NCI-H1092 (cell line): ENCODE measurements around the gene CLDN12.
"Not testable (repeated sequence)": the region's sequence is repeated elsewhere in the genome, so short reads cannot be mapped to it uniquely, and the experiment has no call there.

Source experiments
- DNase-seq: peaks from one replicate; lab custom pipeline; 2025; lab: John Stamatoyannopoulos, UW

The CLDN12 gene

DNA sequence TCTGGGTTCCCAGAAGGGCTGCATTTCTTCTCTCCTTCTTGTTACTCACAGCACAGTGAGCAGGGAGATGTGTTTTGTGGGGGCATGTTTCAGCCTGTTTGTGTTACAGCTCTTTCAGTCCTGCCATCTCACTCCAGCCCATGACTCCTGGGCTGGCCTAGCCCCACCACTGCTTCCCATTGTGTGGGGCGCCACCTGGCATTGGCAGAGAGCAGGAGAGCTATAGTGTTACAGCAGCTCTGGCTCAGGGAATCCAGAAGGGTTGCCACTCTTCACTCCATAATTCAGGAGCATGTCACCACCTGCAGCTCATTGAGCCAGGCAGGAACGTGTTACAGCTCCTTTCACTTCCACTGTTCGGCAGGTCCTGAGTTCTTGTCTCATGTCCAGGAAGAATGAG, 30.0 kb downstream of the CLDN12 start:
- no peak for DNase-seq

DNA sequence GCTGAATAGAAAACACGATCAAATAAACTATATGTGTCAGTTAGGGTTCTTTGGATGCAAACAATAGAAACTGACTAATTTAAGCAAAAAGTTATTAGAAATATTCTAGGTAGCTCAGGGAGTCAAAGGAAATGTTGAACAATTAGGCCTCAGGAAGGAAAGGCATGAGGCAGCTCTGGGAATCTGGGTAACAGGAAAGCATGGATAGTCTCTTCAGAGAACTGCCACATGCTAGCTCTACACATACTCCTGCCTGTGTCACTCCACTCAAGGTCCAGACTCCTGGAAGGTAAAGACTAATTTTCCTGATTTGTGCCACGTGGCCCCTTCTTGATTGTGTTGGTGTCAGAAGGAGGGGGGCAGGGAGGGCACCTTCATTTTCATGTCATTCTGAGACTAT, 42.4 kb downstream of the CLDN12 start:
- DNase-seq: no peak

DNA sequence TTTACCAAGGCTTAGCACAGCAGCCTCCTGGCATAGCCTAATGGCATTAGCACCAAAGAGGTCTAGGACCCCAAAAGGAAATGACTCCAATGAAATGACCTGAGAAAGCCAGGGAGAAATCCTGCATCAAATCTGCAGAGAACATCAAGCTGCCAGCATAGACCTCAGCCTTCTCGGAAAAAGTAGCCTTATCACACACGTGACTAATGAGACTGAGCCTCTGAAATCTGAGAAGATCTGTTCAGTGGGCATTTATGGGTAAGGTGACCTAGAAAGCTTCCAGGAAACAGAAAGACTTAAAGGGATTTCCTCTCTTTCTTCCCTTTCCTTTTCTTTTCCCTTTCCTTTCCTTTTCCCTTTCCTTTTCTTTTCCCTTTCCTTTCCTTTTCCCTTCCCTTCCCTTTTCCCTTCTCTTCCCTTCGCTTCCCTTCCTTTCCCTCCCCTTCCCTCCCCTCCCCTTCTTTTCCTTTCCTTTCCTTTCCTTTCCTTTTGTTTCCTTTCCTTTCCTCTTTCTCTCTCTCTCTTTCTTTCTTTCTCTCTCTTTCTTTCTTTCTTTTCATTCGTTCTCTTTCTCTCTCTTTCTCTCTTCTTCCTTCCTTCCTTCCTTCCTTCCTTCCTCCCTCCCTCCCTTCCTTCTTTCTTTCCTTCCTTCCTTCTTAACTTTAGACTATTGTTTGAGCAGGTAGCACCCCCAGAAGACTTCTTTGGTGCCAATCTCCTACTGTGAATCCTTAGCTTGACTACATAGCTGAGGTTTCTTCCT, 43.1 kb downstream of the CLDN12 start:
- no peak for DNase-seq

DNA sequence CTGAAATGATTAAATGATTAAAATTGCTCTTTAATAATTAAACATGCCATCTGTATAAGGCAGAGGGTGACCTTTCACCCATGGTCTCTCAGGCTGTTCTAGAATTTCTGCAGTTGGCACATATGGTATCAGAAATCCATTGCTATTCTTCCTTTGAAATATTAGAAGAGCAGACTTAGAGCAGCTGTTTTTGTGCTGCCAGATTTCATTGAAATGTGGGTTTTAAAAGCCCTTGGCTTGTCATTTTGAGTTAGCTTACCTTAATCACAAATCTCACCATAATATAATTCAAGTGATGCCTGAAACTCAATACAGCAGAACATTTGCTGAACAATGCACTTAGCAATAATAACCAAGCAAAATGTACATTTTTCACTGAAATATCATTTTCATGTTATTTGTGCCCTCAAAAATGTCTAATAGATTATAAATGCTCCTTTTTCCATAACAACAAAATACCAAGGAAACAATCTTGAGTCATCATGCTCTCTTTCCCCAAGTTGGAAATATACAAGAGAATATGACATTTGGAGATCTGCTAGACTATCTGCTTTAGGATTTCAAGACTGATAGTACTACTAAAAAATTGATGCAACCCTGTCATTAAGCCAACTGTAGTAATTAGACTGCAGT, 50.1 kb downstream of the CLDN12 start:
- no peak for DNase-seq

DNA sequence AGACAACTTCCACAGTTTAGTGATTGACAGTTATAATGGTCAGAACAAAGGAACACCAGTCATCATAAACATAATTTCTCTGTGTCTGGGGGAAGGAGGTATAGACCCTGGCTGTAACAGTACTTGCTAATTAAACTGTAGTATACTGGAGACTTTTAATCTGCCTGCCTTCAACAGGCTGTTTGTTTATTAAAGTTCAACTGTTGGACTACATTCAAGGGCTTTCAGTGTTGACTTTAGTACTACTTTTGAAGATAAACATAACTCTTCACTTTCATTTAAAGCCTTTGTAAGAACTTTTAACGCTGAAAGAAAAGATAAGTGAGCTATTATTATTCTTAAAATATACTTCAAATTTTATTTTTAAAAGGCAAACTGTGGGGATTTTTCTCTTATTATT, 50.7 kb downstream of the CLDN12 start:
- DNase-seq: no peak

DNA sequence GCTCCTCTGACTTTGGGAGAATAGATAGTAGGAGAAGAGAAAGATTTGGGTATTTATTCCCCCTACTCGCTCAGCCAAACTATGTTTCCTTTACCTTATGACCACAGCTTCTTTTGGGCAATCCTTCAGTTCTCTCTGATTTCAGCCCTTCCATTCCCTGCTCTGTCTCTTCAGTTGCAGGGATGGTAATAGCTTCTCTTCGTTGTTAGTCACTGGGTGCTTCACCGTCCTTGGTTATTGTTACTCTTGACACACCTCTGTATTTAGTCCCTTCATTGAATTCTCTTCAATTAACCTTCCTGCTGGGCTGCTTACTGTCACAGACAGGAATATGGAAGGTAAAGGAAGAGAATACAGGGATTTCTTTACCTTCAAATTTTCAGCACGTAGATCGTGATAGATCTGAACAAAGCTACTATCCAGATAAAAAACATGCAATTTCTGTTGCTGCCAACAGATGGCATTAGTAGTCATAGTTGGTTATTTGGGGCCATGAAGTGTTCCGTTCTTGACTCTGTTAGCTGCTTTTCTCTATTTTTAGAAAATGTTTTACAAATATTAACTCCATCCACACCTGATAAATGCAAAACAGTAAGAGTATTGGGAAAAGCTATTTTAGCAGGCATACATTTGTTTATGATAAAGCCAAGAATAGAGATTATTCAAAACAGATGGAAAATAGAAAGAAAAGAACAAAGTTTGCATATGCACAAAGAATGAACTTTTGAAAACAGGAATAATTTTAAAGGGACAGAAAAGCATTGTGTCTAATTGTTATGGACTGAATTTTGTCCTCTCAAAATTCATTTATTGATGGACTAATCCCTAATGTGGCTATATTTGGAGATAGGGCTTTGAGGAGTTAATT, 52.1 kb downstream of the CLDN12 start:
- DNase-seq: peak; percentile 51

DNA sequence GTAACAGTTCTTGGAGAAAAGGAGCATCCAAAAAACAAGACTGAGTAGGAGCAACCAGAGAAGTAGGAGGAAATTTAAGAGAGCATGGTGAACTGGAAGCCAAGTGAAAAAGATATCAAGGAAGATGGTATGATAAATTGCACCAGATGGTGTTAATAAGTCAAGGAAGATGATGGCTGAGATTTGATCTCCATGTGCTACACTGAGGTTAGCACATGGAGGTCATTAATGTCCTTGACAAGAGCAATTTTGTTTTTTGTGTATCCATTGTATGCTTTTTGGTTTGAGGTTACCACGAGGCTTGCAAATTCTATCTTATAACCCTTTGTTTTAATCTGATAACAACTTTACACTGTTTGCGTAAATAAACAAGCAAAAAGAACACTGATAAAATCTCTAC, 54.8 kb downstream of the CLDN12 start:
- DNase-seq: no peak

DNA sequence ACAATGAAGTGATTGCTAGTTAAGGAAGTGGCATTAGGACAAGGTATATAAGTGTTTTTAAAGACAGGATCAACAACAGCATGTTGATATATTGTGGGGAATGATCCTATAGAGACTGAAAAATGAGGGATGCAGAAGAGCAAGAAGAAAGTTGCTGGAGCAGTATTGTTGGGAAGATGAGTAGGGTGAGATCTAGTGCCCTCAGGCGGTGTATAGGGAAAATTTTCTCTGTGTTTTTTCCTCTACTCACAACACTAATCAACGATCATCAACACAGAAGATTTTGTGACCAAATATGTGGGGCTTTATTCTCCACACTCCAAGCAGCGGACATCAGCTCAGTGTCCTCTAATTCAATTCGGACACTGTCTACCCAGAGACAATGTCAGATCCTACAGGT, 56.6 kb downstream of the CLDN12 start:
- no peak for DNase-seq

DNA sequence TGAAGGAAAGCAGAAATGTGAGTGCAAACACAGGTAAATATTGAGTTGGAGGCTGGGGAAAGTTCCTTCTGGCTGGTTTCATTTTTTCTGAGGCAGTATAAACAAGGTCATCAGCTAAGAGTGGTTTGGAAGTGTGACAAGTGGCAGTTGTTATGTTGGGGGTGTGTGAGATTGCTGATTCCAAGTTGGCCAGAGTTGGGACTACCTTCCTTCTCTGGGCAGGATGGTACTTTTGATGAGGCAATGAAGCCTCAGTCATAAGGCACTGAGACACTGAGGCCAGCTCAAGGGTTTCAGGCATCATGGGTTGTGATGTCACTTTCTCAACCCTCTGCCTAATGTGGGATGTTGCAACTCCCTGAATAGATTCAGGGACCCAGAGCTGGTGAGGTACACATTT, 58.0 kb downstream of the CLDN12 start:
- no peak for DNase-seq

DNA sequence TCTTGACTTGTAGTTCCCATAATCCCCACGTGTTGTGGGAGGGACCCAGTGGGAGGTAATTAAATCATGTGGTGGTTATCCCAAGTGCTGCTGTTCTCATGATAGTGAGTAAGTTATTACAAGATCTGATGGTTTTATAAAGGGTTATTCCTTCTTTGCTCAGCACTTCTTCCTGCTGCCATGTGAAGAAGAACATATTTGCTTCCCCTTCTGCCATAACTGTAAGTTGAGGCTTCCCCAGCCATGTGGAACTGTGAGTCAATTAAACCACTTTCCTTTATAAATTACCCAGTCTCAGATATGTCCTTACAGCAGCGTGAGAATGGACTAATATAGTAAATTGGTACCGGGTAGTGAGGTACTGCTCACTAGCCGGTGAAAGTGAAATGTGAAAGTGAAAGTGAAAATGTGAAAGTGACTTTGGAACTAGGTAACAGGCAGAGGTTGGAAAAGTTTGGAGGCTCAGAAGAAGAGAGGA, 59.9 kb downstream of the CLDN12 start:
- DNase-seq: not testable (repeated sequence)
